ENCODE measurements around the gene CNNM3. TPM values are rescaled to one million over a fixed set of nuclear protein-coding genes. Genes with fewer than 3 reads are reported as not detected.

The CNNM3 gene
- total and polyA plus RNA-seq, 2 experiments from 2014 or later, result 17.1 to 25.8 TPM

GRCh38 chr2:96877042-96877451, 61.0 kb downstream of the CNNM3 start:
- no peak for TF ChIP-seq EZH2 (IDR thresholded peaks at IDR 0.05; ENCODE audit: borderline replicate concordance)
- TF ChIP-seq CTCF (IDR thresholded peaks at IDR 0.05; ENCODE audit: poor library complexity), result no peak
- no peak for TF ChIP-seq EZH2phosphoT487 (IDR thresholded peaks at IDR 0.05; ENCODE audit: low read depth, severe bottlenecking, unreplicated experiment)
- H4K20me1 ChIP-seq (ENCODE audit: insufficient read depth, poor library complexity, severe bottlenecking), result no peaks in the 10 kb centered on the region
- no peaks in the 10 kb centered on the region for H3K36me3 ChIP-seq (replicated peaks; ENCODE audit: insufficient read depth, low read depth)
- H3K4me1 ChIP-seq (ENCODE audit: insufficient read depth), result peaks cover 36% of the 10 kb centered on the region
- DNase-seq (ENCODE audit: low spot score), result no peak
- no peak overlapping the region for H3K27ac ChIP-seq
- H3K27me3 ChIP-seq, result no peaks in the 10 kb centered on the region
- H3K4me2 ChIP-seq, result no peak overlapping the region
- H3K4me3 ChIP-seq, result no peak overlapping the region
- no peaks in the 10 kb centered on the region for H3K9me3 ChIP-seq (ENCODE audit: low read depth)
- H3K9me2 ChIP-seq (replicated peaks; ENCODE audit: insufficient read depth), result no peaks in the 10 kb centered on the region
- no peak overlapping the region for H2AFZ ChIP-seq
- H3K79me2 ChIP-seq, result no peaks in the 10 kb centered on the region
- WGBS (ENCODE audit: low lambda C conversion rate, missing lambda C conversion rate), result 88% methylated on average over 6 of the region's 6 CpGs

- Histone ChIP-seq H3K27ac (no peak overlapping the region), H3K9me3 (ENCODE audit: low read depth) (no peaks in the 10 kb centered on the region), H3K4me1 (ENCODE audit: insufficient read depth) (peaks cover 36% of the 10 kb centered on the region), H4K20me1 (ENCODE audit: insufficient read depth, poor library complexity, severe bottlenecking) (no peaks in the 10 kb centered on the region), H3K4me2 (no peak overlapping the region), H3K36me3 (replicated peaks; ENCODE audit: insufficient read depth, low read depth) (no peaks in the 10 kb centered on the region), H3K4me3 (no peak overlapping the region), H3K27me3 (no peaks in the 10 kb centered on the region), H3K79me2 (no peaks in the 10 kb centered on the region), H3K9me2 (replicated peaks; ENCODE audit: insufficient read depth) (no peaks in the 10 kb centered on the region), H2AFZ (no peak overlapping the region)
- WGBS (ENCODE audit: low lambda C conversion rate, missing lambda C conversion rate), result 83% methylated on average over 14 of the region's 15 CpGs
- TF ChIP-seq EZH2phosphoT487 (IDR thresholded peaks at IDR 0.05; ENCODE audit: low read depth, severe bottlenecking, unreplicated experiment) (no peak), CTCF (IDR thresholded peaks at IDR 0.05; ENCODE audit: poor library complexity) (no peak)
- DNase-seq (ENCODE audit: low spot score), result no peak
Observed at GRCh38 chr2:96877631-96878092, 61.6 kb downstream of the CNNM3 start.

GRCh38 chr2:96878171-96878570, 62.1 kb downstream of the CNNM3 start:
- Histone ChIP-seq H3K4me3 (no peak overlapping the region), H3K79me2 (no peaks in the 10 kb centered on the region), H3K9me2 (replicated peaks; ENCODE audit: insufficient read depth) (no peaks in the 10 kb centered on the region), H3K4me1 (ENCODE audit: insufficient read depth) (peaks cover 32% of the 10 kb centered on the region), H3K27me3 (no peaks in the 10 kb centered on the region), H3K27ac (no peak overlapping the region), H3K36me3 (replicated peaks; ENCODE audit: insufficient read depth, low read depth) (no peaks in the 10 kb centered on the region), H2AFZ (no peak overlapping the region), H3K4me2 (no peak overlapping the region), H3K9me3 (ENCODE audit: low read depth) (no peaks in the 10 kb centered on the region), H4K20me1 (ENCODE audit: insufficient read depth, poor library complexity, severe bottlenecking) (no peaks in the 10 kb centered on the region)
- WGBS (ENCODE audit: low lambda C conversion rate, missing lambda C conversion rate), result 88% methylated on average over 7 of the region's 7 CpGs
- DNase-seq (ENCODE audit: low spot score), result no peak
- TF ChIP-seq CTCF (IDR thresholded peaks at IDR 0.05; ENCODE audit: poor library complexity) (no peak), EZH2 (IDR thresholded peaks at IDR 0.05; ENCODE audit: borderline replicate concordance) (no peak), EZH2phosphoT487 (IDR thresholded peaks at IDR 0.05; ENCODE audit: low read depth, severe bottlenecking, unreplicated experiment) (no peak)

Data from hepatocyte (in vitro differentiated cells).